PC-3 (cell line): ENCODE results near the gene TRIB2. TPM values are rescaled to one million over a fixed set of nuclear protein-coding genes. Genes with fewer than 3 reads are reported as not detected.
A peak's percentile ranks its signal among the peaks of the same experiment; 100 is the strongest.

Experiments
- ATAC-seq: fragments of 200-7000 bp; cut with Tn5 transposase; 2 replicates; pipeline ENCODE4 v1.9.1; 2020; ENCODE audit warnings: mild to moderate bottlenecking, moderate library complexity
- BruUV-seq: library from RNA; stranded (reverse); fragments of 400-500 nt; replicated peaks from 2 replicates; lab custom pipeline; 2021; lab: Mats Ljungman, UMichigan
- CTCF ChIA-PET: fragments of 300-600 bp; sonication (Branson Sonifier 250); formaldehyde crosslinking; loops from one replicate; lab custom pipeline; 2022; ENCODE audit warnings: antibody characterized with exemption; lab: Charles Lee
- POLR2A ChIA-PET: fragments of 300-600 bp; sonication (Branson Sonifier 250); formaldehyde crosslinking; loops from one replicate; lab custom pipeline; 2022; ENCODE audit warnings: antibody characterized with exemption; ENCODE audit not compliant: unreplicated experiment; lab: Charles Lee
- DNase-seq: peaks from one replicate; pipeline ENCODE4 v3.0.0-alpha.2; 2015
- H2AFZ ChIP-seq: fragments of 300-600 bp; sonication (generic); 2 replicates; pipeline ENCODE4 v1.6.0; 2016; ENCODE audit warnings: antibody characterized with exemption, low read length
- H3F3A ChIP-seq: fragments of 300-600 bp; sonication (generic); one replicate; pipeline ENCODE4 v1.6.0; 2017; ENCODE audit warnings: antibody characterized with exemption, low read length, control low read depth, mild to moderate bottlenecking; ENCODE audit not compliant: unreplicated experiment
- H3K27ac ChIP-seq: fragments of 300-600 bp; sonication (generic); 2 replicates; pipeline ENCODE4 v1.5.1; 2016; ENCODE audit warnings: mild to moderate bottlenecking, low read length
- H3K27me3 ChIP-seq: fragments of 300-600 bp; sonication (generic); 2 replicates; pipeline ENCODE4 v1.6.1; 2016; ENCODE audit warnings: low read length, mixed read lengths
- H3K36me3 ChIP-seq: fragments of 300-600 bp; sonication (generic); 2 replicates; pipeline ENCODE4 v1.6.1; 2016; ENCODE audit warnings: low read depth, mixed run types, low read length, mixed read lengths
- H3K4me1 ChIP-seq: fragments of 300-600 bp; sonication (generic); 2 replicates; pipeline ENCODE4 v1.5.1; 2016; ENCODE audit warnings: low read length; ENCODE audit not compliant: insufficient read depth
- H3K4me2 ChIP-seq: fragments of 300-600 bp; sonication (generic); 2 replicates; pipeline ENCODE4 v1.6.0; 2016; ENCODE audit warnings: low read length
- H3K4me3 ChIP-seq: fragments of 300-600 bp; sonication (generic); 2 replicates; pipeline ENCODE4 v1.5.1; 2016; ENCODE audit warnings: mild to moderate bottlenecking, low read length, mixed read lengths
- H3K79me2 ChIP-seq: fragments of 300-600 bp; sonication (generic); 2 replicates; pipeline ENCODE4 v1.6.1; 2017; ENCODE audit warnings: low read length, mixed read lengths
- H3K9ac ChIP-seq: fragments of 300-600 bp; sonication (generic); 2 replicates; pipeline ENCODE4 v1.6.0; 2016; ENCODE audit warnings: mild to moderate bottlenecking, low read length
- H3K9me2 ChIP-seq: fragments of 300-600 bp; sonication (generic); replicated peaks from 2 replicates; pipeline ENCODE4 v1.6.1; 2016; ENCODE audit warnings: mixed run types, low read length, mixed read lengths
- H3K9me3 ChIP-seq: fragments of 300-600 bp; sonication (generic); 2 replicates; pipeline ENCODE4 v1.6.1; 2016; ENCODE audit warnings: low read length, mixed read lengths
- H4K20me1 ChIP-seq: fragments of 300-600 bp; sonication (generic); 2 replicates; pipeline ENCODE4 v1.6.1; 2016; ENCODE audit warnings: low read length, mixed read lengths
- EZH2 ChIP-seq: fragments of 300-600 bp; sonication (generic); IDR thresholded peaks from one replicate; pipeline ENCODE4 v1.6.1; 2017; ENCODE audit warnings: antibody characterized with exemption, mild to moderate bottlenecking, low read length; ENCODE audit not compliant: unreplicated experiment
- EZH2phosphoT487 ChIP-seq: fragments of 300-600 bp; sonication (generic); IDR thresholded peaks from 2 replicates; pipeline ENCODE4 v1.6.1; 2018; ENCODE audit warnings: mild to moderate bottlenecking, antibody characterized with exemption, low read length, borderline replicate concordance
- intact Hi-C: fragments of 100-400 bp; cut with micrococcal nuclease; formaldehyde crosslinking; loops from 2 replicates; pipeline ENCODE4 v1.9.0; 2023
- total RNA-seq: library from RNA; depleted of rRNA; stranded (reverse); fragments of >200 nt; gene quantifications from 2 replicates; pipeline ENCODE4 v1.2.3, GENCODE V29; 2014
- TF ChIP-seq, protein P1 (sequence below): fragments of 300-600 bp; sonication (generic); conservative IDR thresholded peaks from 2 replicates; pipeline ENCODE4 v1.5.1; 2017; ENCODE audit warnings: antibody characterized with exemption, low read depth, mild to moderate bottlenecking, low read length

TRIB2 gene
- total RNA-seq, 1 experiment from 2014 or later, result 35.2 TPM

DNA sequence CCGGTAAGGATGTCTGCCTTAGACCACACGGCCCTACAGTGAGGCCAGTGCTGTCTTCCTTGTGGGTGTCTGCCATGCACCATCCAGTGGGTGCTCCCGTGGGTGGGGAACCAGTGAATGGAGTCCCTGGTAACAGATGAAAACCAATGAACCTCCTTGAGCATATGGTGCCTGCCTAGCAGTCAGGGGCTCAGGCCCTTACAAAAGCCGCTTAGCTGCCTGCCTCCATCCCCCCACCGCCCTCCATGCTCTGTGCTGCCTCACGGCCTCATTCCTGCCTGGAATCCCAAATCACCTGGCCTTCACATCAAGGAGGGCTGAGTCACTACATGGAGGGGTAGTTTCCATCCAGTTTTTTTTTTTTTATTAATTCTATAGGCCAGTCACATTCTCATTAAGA lies 30.8 kb upstream of the TRIB2 start:
- Histone ChIP-seq H3F3A (no peaks in the 10 kb centered on the region), H3K79me2 (no peaks in the 10 kb centered on the region), H3K4me2 (no peak overlapping the region), H3K9me2 (no peaks in the 10 kb centered on the region), H3K4me1 (peaks cover 41% of the 10 kb centered on the region), H4K20me1 (no peaks in the 10 kb centered on the region), H3K4me3 (no peak overlapping the region), H3K27ac (peak overlapping the region; percentile 90), H3K27me3 (no peaks in the 10 kb centered on the region), H3K9me3 (0 out of 2 replicates have a peak, but pooled peaks cover 4% of the 10 kb centered on the region), H2AFZ (no peak overlapping the region), H3K36me3 (no peaks in the 10 kb centered on the region), H3K9ac (peak overlapping the region; percentile 59; the same call in 1 of the 2 replicates)
- ChIA-PET CTCF (no interaction called here), POLR2A (no interaction called here)
- no peak for DNase-seq
- ATAC-seq, result no peak
- intact Hi-C loops, result loop anchor here (2.0 kb wide), 1 partner anchor 15 kb away; no protein-coding TSS in a partner anchor
- TF ChIP-seq, protein P1, sequence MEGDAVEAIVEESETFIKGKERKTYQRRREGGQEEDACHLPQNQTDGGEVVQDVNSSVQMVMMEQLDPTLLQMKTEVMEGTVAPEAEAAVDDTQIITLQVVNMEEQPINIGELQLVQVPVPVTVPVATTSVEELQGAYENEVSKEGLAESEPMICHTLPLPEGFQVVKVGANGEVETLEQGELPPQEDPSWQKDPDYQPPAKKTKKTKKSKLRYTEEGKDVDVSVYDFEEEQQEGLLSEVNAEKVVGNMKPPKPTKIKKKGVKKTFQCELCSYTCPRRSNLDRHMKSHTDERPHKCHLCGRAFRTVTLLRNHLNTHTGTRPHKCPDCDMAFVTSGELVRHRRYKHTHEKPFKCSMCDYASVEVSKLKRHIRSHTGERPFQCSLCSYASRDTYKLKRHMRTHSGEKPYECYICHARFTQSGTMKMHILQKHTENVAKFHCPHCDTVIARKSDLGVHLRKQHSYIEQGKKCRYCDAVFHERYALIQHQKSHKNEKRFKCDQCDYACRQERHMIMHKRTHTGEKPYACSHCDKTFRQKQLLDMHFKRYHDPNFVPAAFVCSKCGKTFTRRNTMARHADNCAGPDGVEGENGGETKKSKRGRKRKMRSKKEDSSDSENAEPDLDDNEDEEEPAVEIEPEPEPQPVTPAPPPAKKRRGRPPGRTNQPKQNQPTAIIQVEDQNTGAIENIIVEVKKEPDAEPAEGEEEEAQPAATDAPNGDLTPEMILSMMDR, result no peak
- no peak for TF ChIP-seq EZH2
- no peak for TF ChIP-seq EZH2phosphoT487
- no TSS peak for BruUV-seq

DNA sequence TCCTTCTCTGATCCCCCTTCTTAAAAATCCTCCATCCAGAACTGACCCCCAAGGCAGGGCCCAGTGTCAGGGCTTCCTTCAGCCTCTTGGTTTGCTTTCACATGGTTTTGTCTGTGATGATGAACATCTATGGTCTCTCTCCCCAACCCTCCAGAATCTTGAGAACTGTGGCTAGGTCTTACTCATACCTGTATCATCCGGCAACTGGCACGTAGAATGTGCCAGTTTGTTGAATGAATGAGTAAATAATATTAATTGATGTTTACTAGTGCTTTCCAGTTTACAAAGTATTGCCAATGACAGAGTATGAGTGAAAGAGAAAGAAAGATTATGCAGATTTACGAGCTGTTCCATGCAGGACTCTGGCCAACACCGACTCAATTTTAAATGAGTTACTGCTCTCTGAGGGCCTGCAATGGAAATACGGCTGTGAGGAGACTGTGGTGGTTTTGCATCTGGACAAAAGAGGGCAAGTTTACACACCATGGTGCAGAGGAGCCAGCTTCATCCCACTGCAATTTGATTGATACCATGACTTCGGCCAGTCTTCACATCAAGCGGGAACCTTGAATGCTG lies 29.9 kb upstream of the TRIB2 start:
- no peaks in the 10 kb centered on the region for H3F3A ChIP-seq
- intact Hi-C loops, result loop anchor here (2.0 kb wide), 1 partner anchor 14 kb away; no protein-coding TSS in a partner anchor
- H3K9me2 ChIP-seq, result no peaks in the 10 kb centered on the region
- DNase-seq (peak; percentile 84), ATAC-seq (peak; percentile 76)
- peak overlapping the region; percentile 60 for H3K4me2 ChIP-seq
- H3K27me3 ChIP-seq, result no peaks in the 10 kb centered on the region
- no peaks in the 10 kb centered on the region for H3K79me2 ChIP-seq
- POLR2A ChIA-PET, result no interaction called here
- CTCF ChIA-PET, result interaction anchor here (0.5 to 1.0 kb wide), 3 partner anchors 30 to 152 kb away, joined by 3 to 8 read pairs (median 3); partner anchors contain the start of gene TRIB2
- H3K9ac ChIP-seq, result peak overlapping the region; percentile 59
- BruUV-seq, result no TSS peak
- peaks cover 41% of the 10 kb centered on the region for H3K4me1 ChIP-seq
- 0 out of 2 replicates have a peak, but pooled peaks cover 5% of the 10 kb centered on the region for H3K9me3 ChIP-seq
- H3K4me3 ChIP-seq, result peak overlapping the region; percentile 20; the same call in 1 of the 2 replicates
- H3K27ac ChIP-seq, result peak overlapping the region; percentile 90
- no peaks in the 10 kb centered on the region for H3K36me3 ChIP-seq
- TF ChIP-seq, protein P1, result no peak
- TF ChIP-seq EZH2phosphoT487 (no peak), EZH2 (no peak)
- no peak overlapping the region for H2AFZ ChIP-seq
- H4K20me1 ChIP-seq, result no peaks in the 10 kb centered on the region

DNA sequence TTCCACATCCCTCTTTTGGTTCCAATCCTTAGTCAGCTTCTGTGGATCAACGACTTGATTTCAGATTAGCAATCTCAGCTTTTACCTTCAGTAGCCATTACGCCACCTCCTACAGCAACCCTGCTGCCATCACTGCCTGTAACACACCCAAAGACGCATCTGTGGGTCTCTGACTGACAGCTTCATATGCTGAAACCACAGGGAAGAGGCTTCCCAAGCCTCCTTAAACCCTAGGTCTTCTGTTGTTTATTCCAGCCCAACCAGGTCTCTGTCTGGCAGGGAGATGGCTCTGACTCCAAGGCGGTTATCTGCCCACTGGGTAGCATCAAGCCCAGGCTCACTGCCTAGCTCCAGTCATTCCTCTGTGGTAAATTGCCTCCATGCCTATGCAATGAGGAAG lies 28.6 kb upstream of the TRIB2 start:
- H3K9me3 ChIP-seq, result 0 out of 2 replicates have a peak, but pooled peaks cover 11% of the 10 kb centered on the region
- H3K27me3 ChIP-seq, result no peaks in the 10 kb centered on the region
- H3K79me2 ChIP-seq, result no peaks in the 10 kb centered on the region
- no peaks in the 10 kb centered on the region for H3K9me2 ChIP-seq
- H3K36me3 ChIP-seq, result no peaks in the 10 kb centered on the region
- TF ChIP-seq EZH2phosphoT487, result no peak
- TF ChIP-seq, protein P1, result no peak
- no peak for TF ChIP-seq EZH2
- ChIA-PET CTCF (interaction anchor here (0.6 kb wide), 1 partner anchor 14 kb away, joined by 3 read pairs; no protein-coding TSS in a partner anchor), POLR2A (no interaction called here)
- no peaks in the 10 kb centered on the region for H3F3A ChIP-seq
- ATAC-seq (no peak), DNase-seq (no peak)
- intact Hi-C loops, result no loop called here
- H3K4me3 ChIP-seq, result no peak overlapping the region
- no peak overlapping the region for H3K27ac ChIP-seq
- H3K4me1 ChIP-seq, result peaks cover 41% of the 10 kb centered on the region
- H4K20me1 ChIP-seq, result no peaks in the 10 kb centered on the region
- H3K9ac ChIP-seq, result no peak overlapping the region
- H2AFZ ChIP-seq, result no peak overlapping the region
- H3K4me2 ChIP-seq, result no peak overlapping the region
- BruUV-seq, result no TSS peak
